NCI-H1417 (cell line): ENCODE data around the gene CYS1.
"Not testable (repeated sequence)": the region's sequence is repeated elsewhere in the genome, so short reads cannot be mapped to it uniquely, and the experiment has no call there.

ENCODE experiments used
- DNase-seq, 3 experiments: peaks; one replicate each; lab custom pipeline; 2025; lab: John Stamatoyannopoulos, UW

Gene CYS1, protein sequence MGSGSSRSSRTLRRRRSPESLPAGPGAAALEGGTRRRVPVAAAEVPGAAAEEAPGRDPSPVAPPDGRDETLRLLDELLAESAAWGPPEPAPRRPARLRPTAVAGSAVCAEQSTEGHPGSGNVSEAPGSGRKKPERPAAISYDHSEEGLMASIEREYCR

DNA sequence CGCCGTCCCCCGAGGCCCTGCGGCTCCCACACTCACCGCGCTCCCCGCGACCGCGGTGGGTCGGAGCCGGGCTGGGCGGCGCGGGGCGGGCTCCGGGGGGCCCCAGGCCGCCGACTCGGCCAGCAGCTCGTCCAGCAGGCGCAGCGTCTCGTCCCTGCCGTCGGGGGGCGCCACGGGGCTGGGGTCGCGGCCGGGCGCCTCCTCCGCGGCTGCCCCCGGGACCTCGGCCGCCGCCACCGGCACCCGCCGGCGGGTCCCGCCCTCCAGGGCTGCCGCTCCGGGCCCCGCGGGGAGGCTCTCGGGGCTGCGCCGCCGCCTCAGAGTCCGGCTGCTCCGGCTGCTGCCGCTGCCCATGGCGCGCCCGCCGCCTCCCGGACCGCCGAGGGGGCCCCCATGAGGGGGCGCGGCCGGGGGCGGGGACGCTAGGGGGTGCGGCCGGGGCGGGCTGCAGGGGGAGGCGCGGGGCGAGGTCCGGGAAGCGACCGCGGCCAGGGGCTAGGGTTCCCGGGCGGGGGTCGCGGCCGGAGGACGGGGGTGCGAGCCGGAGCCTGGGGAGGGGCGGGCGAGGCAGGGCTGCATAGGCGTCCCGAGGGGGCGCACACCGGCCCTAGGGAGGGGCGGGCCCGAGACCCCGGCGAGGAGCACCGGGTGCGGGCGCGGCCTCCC, at the start of gene CYS1:
TSS of gene CYS1 (minus strand) at position 542 of the 666 bp plus-strand sequence. CDS start at position 354, 188 bp downstream.
- peak in 2 of 3 experiments; percentile 34 to 53 for DNase-seq

DNA sequence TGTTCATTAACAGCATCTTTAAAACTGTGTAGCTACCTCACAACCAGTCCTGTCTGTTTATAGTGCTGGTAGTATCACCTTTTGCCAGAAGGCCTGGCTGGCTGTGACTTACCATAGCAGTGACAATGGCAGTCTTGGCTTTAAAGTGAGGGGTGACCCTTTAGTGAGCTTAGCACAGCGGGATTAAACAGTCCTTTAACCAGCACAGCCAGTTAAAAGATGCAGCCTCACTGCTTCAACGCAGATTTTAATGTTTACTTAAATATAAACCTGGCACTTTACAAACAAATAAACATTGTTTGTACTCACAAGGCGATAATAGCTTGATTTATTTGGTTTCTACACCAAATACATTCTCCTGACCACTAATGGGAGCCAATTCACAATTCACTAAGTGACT, 49.3 kb upstream of the CYS1 start:
- DNase-seq: peak in 2 of 3 experiments; percentile 23 to 61

DNA sequence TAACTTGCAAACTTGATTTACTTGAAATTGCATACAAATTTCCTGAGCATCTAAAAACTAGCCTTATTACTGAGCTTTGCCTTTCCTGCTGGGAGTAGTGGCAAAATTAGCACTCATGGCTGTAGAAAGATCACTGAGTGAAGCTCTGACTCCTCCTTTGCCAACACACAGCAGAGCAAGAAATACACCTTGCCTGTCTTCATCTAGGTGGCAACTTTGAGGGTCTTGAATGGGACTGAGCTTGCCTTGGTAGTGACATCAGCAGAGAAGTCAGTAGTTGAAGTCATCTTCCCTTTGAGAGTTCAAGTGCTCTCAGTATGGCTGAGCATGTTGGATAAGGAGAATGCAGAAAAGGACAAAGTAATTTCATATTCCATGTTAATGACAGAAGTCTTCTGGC, 48.2 kb upstream of the CYS1 start:
- DNase-seq: no peak

DNA sequence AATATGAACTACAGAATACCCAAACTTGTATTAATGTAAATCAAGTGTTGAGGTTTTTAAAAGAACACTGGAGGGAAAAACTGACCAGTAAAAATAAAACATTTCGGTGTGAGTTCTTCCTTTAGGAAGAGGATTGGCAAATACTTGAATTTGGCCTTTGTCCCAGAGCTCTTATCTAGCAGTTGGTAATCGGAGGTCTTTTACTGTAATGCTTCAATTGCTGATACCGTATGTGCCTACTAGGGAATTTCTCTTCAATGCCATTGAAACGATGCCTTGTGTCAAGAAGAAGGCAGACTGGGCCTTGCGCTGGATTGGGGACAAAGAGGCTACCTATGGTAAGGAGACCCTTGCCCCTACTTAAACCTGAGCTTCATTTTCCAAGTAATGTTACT, 46.4 kb upstream of the CYS1 start:
- no peak for DNase-seq

DNA sequence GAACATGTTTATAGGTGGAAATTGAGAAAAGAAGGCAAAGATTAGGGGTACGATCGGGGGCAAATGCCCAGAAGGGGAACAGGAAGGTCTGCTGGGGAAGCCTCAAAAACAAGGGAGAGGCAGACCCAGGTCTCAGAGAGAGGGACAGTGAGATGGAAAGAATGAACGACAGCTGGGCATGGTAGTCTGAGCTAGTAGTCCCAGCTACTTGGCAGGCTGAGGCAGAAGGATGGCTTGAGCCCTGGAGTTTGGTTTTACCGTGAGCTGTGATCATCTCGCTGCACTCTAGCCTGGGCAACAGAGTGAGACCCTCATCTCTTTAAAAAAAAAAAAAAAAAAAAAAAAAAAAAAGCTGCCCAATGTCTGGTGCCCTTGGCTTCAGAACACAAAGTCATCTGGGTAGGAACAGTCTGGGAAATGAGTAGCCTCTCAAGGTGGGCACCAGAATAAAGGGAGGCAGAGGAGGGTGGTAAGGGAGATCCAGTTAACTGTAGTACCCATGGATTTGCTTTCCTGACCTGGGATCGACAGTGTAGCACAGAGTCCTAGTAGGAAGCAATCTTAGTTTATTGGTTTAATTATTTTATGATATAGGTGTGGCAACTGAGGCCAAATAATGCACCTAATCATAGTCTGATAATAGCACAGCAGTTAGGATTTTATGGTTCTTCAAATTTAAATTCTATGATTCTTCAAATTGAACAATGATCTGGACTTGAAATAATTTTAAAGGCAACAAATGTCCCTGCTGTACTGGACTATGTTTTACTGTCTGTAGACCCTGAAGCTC, 45.8 kb upstream of the CYS1 start:
- no peak for DNase-seq

DNA sequence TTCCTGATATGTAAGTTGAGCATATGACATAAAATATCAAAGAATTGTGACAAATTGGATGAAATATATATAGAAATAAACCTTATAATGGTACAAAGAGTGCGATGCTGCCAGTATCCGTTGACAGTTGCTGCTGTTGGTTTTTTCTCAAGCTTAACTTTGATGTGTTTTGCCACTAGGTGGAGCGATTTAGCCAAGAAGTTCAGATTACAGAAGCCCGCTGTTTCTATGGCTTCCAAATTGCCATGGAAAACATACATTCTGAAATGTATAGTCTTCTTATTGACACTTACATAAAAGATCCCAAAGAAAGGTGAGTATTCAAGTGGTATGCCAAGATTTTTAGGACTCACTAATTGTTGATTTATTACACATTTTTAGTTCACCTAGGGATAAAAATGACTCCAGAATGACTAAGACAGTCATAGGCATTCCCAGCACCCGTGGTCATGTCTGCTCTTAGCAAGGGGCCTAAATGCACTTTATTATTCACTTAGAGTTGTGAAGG, 44.4 kb upstream of the CYS1 start:
- DNase-seq: peak; percentile 68 to 91 (median 86)

DNA sequence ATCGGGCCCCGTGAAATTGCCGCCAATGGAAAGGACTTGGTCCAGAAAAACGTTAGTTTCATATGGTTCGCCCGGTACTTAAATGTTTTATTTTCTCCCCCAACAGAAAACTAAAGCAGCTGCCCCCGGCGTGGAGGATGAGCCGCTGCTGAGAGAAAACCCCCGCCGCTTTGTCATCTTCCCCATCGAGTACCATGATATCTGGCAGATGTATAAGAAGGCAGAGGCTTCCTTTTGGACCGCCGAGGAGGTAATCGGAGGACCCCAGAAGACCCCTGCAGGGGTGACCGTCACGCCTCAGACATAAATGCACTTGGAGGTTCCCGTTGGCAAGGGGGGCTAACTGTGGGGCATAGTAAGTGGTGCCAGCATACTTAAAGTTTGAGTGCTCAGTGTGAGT, 43.1 kb upstream of the CYS1 start:
- peak in 2 of 3 experiments; percentile 60 to 64 for DNase-seq

DNA sequence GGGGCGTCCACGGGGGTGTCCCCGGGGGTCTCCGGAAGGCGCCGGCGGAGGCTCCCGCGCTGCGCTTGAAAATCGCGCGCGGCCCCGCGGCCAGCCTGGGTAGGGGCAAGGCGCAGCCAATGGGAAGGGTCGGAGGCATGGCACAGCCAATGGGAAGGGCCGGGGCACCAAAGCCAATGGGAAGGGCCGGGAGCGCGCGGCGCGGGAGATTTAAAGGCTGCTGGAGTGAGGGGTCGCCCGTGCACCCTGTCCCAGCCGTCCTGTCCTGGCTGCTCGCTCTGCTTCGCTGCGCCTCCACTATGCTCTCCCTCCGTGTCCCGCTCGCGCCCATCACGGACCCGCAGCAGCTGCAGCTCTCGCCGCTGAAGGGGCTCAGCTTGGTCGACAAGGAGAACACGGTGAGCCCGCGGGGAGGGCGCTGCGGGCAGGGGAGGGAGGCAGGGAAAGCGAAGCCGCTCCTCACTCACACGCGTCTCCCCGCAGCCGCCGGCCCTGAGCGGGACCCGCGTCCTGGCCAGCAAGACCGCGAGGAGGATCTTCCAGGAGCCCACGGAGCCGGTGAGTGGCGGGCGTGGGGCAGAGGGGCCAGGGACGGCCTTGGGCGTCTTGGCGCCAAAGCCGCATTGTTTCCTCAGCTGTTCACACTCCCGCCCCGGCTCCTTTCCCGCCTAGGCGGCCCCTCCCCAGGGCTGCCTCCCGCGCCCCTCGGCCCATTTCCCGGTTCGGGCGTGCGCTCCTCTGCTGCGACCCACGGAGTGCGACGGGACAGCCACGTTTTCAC, 42.5 kb upstream of the CYS1 start, which contains the start of gene RRM2:
TSS of gene RRM2 (plus strand) at position 240 of the 781 bp plus-strand sequence. CDS start at position 300, 60 bp downstream.
- DNase-seq: peak; percentile 98 to 99 (median 98)

DNA sequence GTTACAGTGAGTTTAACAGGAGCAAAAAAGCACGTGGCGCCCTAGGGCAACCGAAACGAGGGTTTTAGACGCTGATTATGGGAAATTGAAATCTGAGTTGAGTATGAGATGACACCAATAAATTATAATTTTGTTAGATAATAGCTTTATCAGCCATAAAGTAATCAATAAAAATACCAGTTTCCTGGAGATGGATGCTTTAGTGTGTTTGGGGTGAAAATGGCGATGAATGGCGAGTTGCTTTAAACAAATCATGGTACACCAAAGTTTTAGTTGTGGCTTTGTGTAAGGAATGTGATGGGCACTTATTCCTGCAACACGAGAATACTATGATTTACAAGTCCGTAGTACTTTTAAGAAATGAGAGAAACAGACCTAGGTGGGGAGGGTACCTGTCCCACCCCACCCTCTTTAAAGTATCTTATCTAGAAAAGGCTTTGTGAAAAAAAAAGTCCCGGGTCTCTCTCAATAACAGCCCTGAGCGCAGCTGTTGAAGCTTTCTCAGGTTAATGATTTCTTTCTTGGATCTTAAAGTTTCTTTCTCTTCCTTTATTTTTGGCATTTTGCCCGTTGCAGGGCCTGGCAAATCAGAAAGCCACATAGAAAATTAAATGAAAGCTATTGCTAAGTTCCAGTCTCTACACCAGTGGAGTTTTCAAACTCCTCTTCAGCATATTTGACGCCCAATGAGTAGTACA, 40.8 kb upstream of the CYS1 start:
- peak in 1 of 3 experiments; percentile 78 for DNase-seq

DNA sequence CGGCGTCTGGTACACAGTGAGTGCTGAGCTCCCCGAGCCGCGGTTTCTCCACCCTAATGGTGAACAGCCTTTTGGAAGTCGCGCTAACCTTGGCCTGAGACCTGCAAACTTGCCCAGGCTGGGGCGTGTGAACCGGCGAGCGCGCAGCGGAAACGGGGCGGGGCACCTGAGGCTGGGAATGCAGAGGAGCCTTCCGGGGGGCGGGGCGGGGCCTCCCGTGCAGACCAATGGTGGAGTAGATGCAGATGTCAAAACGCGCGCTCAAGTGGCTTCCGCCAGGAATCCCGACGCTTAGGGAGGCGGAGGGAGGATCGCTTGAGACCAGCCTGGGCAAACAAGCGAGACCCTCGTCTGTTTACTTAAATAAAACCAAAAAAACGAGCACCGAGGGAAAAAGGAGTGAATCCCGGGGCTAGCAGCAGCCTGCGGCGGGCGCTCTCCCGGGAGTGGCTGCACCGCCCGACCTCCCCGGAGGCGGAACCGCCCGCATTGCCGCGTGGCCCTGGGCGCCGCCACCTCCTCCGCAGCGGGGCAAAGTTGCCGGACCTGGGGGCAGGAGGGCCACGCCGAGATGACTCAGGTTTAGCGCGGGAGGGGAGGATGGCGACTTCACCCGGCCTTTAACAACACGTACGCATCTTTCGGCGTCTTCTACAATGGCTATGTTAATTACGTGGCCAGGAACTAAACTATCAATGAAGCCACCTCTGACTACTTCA, 40.1 kb upstream of the CYS1 start:
- DNase-seq: peak; percentile 99

DNA sequence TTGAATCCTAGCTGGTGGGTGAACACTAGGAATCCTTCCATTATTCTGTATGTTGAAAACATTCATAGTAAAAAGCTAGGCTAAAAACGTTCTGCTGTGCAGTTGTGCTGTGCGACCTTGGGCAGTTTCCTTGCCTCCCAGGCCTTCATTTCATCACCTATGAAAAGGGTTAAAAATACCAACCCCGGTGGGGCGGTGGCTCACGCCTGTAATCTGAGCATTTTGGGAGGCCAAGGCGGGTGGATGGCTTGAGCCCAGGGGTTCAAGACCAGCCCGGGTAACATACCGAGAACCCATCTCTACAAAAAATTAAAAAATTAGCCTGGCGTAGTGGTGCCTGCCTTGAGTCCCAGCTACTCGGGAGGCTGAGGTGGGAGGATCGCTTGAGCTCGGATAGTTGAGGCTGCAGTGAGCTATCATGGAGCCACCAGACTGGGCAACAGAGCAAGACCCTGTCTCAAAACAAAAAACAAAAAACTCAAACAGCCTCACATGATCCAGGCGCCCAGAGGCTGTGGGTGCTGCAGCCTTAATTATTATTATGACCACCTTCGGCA, 39.5 kb upstream of the CYS1 start:
- DNase-seq: no peak

DNA sequence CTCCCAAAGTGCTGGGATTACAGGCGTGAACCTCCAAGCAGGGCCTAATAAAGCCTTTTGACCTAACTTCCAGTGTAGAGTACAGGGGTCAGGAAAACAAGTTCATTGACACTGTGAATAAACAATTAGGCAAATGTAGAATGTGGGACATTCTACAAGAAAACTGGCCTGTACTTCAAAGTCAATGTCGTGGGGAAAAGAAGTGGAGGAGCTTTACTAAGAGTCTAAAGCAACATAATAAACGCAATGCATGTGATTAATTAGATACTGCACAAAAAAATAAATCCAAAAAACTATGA, 38.8 kb upstream of the CYS1 start:
- no peak for DNase-seq

DNA sequence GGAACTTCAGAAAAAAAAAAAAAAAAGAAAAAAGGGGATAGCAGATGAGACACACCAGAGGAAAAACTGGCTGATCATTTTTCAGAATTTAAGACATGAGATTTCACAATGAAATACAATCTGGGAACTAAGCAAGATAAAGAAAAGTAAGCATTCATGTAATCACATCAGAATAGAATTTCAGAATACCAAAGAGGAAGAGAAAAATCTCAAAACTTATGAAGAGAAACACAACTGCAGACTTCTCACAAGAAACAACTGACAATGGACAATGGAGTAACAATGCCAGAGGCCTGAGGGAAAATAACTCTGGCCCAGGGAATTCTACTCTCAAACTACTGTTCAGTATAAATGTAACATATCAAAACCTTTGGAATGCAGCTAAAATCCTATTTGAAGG, 29.1 kb upstream of the CYS1 start:
- DNase-seq: no peak

DNA sequence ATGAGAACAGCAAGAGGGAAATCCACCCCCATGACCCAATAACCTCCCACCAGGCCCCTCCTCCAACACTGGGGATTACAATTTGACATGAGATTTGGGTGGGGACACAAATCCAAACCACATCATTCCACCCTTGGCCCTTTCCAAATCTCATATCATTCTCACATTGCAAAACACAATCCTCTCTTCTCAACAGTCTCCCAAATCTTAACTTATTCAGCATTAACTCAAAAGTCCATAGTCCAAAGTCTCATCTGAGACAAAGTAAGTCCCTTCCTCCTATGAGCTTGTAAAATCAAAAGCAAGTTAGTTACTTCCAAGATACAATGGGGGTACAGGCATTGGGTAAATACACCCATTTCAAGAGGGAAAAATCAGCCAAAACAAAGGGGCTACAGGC, 24.7 kb upstream of the CYS1 start:
- not testable (repeated sequence) for DNase-seq

DNA sequence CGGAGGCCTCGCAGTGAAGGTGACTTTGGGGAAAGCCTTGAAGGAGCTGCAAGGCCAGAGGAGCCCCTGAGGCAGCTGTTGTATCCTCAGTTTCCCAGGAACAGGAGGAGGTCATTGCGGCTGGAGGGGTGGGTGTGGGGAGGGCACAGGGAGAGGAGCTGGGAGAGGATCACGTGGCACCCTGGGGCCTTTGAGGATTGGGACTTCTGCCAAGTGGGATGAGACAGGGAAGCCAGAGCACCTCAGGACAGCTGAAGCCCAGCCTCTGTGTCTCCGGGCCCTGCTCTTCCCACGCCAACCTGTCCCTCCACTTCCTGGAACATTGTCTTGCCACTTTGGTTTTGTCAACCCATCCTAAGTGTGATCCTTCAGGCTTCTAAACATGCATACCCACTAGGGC, 23.0 kb upstream of the CYS1 start:
- peak; percentile 17 to 55 (median 25) for DNase-seq

DNA sequence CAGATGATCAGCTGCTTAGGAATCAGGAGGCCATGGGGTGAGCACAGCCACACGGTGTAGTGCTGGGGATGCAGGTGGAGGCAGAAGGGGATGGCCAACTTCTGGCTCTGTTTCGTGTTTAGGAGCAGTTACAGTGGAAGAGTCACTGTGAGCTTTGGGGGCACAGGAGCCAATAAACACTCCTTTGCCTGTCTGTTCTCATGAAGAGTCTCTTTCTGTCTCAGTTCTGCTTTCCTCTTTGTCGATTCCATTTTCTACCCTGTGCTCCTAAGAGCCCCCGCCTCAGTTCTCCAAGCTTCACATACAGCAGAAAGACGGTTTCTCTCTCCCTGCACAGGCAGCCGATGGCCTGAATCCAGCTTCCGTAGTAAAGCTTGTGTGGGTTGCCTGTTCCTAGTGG, 21.3 kb upstream of the CYS1 start:
- no peak for DNase-seq

DNA sequence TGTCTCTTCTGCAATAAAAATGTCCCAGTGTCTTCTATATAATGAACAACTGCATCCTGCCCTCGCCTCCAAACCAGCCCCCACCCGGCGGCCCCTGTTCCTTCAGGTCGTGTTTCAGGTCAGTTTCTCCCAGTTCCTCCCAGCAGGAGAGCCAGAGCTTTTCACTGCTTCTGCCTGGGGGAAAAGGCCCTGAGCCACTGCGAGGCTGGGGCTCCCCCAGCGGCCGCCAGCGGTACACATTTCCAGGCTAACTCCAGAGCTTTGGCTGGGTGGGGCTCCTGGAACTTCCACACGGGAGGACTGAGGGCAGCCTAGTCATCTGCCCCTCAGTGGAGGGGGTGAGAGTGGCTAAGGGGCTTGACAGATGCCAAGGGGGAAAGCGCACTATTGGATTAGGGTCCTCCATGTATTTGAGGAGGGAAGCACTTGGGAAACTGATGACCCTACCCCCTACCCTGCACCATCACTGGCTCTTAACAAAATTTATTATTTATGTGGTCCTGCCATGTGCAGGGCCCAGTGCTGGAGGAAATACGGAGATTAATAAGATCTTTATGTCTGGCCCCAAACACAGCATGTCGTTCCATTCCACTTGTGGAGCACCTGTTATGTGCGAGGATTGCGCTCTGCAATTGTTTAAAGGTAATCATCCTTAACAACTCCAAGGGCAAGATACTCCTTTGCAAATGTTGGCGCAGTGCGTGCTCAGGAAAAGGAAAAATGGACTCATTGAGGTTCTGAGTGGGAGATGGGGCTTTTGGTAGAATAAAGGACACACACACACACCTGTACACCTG, 17.3 kb upstream of the CYS1 start:
- peak; percentile 73 to 92 (median 79) for DNase-seq

DNA sequence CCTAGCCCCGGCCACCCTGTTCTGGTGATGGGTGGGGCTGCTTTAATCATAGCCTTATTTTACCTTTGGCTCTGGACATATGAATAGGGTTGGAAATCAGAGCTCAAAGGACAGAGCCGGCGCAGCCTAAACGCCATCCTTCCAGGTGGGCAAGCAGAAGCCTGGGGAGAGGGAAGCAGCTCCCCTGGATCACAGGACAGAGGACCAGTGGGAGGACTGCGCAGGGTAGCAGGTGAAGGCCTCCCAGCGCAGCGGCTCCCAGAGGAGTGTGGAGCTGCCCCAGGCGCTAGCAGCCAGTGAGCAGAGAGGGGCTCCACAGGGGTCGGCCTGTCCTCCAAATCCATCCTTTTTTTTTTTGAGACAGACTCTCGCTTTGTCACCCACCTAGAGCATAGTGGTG, 16.4 kb upstream of the CYS1 start:
- DNase-seq: no peak

DNA sequence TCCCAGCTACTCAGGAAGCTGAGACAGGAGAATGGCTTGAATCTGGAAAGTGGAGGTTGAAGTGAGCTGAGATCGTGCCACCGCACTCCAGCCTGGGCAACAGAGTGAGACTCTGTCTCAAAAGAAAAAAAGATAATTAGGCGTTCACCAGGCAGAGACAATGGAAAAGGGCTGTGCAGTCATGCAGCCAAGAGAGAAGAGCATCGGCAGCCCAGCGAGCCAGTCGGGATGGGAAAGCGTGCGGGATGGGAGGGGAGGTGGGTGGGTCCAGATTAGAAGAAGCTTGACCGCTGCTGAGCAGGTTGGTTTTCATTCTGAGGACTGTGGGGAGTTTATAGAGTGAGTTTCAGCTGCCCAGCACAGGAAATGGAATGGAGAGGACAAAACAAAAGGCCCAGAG, 15.0 kb upstream of the CYS1 start:
- no peak for DNase-seq
